ENCODE measurements around the gene CLCA1.

CLCA1 gene

GRCh38 chr1:86466109-86466844 lies 2.5 kb upstream of the CLCA1 start:
- no peak for DNase-seq (ENCODE audit: low spot score)

- DNase-seq (ENCODE audit: low spot score) = no peak
Observed at GRCh38 chr1:86466986-86467385, 1.7 kb upstream of the CLCA1 start.

GRCh38 chr1:86470859-86471258 lies 2.1 kb downstream of the CLCA1 start:
- no peak for DNase-seq (ENCODE audit: low spot score)

GRCh38 chr1:86471291-86471690 lies 2.6 kb downstream of the CLCA1 start:
- no peak for DNase-seq (ENCODE audit: low spot score)

GRCh38 chr1:86472152-86472551 lies 3.4 kb downstream of the CLCA1 start:
- DNase-seq (ENCODE audit: low spot score) = no peak

GRCh38 chr1:86472767-86473166 lies 4.0 kb downstream of the CLCA1 start:
- DNase-seq (ENCODE audit: low spot score) = no peak

GRCh38 chr1:86477256-86477655 lies 8.5 kb downstream of the CLCA1 start:
- no peak for DNase-seq (ENCODE audit: low spot score)

- no peak for DNase-seq (ENCODE audit: low spot score)
Observed at GRCh38 chr1:86477682-86478081, 9.0 kb downstream of the CLCA1 start.

- DNase-seq (ENCODE audit: low spot score) = no peak
Observed at GRCh38 chr1:86478416-86479156, 9.9 kb downstream of the CLCA1 start.

- DNase-seq (ENCODE audit: low spot score) = no peak
Observed at GRCh38 chr1:86481966-86482365, 13.2 kb downstream of the CLCA1 start.

GRCh38 chr1:86487131-86487810 lies 18.5 kb downstream of the CLCA1 start:
- no peak for DNase-seq (ENCODE audit: low spot score)

- no peak for DNase-seq (ENCODE audit: low spot score)
Observed at GRCh38 chr1:86487811-86488141, 19.0 kb downstream of the CLCA1 start.

GRCh38 chr1:86489242-86489878 lies 20.6 kb downstream of the CLCA1 start:
- no peak for DNase-seq (ENCODE audit: low spot score)

- no peak for DNase-seq (ENCODE audit: low spot score)
Observed at GRCh38 chr1:86491171-86491950, 22.6 kb downstream of the CLCA1 start.

GRCh38 chr1:86498281-86498680 lies 29.6 kb downstream of the CLCA1 start:
- no peak for DNase-seq (ENCODE audit: low spot score)

GRCh38 chr1:86499987-86500593 lies 31.4 kb downstream of the CLCA1 start:
- DNase-seq (ENCODE audit: low spot score) = no peak

- no peak for DNase-seq (ENCODE audit: low spot score)
Observed at GRCh38 chr1:86500714-86501113, 32.0 kb downstream of the CLCA1 start.

GRCh38 chr1:86502125-86502646 lies 33.5 kb downstream of the CLCA1 start:
- peak; percentile 61 for DNase-seq (ENCODE audit: low spot score)

- peak; percentile 56 for DNase-seq (ENCODE audit: low spot score)
Observed at GRCh38 chr1:86502721-86503405, 34.1 kb downstream of the CLCA1 start.

GRCh38 chr1:86503406-86504136 lies 34.8 kb downstream of the CLCA1 start:
- peak; percentile 62 for DNase-seq (ENCODE audit: low spot score)
